GM18507 (cell line): ENCODE measurements around the gene CHP1.
"Not testable (repeated sequence)": the region's sequence is repeated elsewhere in the genome, so short reads cannot be mapped to it uniquely, and the experiment has no call there.

Experiments used
- DNase-seq: peaks from one replicate; pipeline ENCODE4 v3.0.0; 2011; ENCODE audit warnings: low read depth; ENCODE audit not compliant: insufficient read length; ENCODE audit errors: extremely low spot score
- FAIRE-seq: peaks from 2 replicates; lab custom pipeline; 2011; peaks lifted over from hg19 to GRCh38; lab: Jason Lieb, UNC

CHP1 gene

GRCh38 chr15:41230650-41231421 is at the start of gene CHP1, which contains the start of gene EXD1:
Gene CHP1, plus strand, starts transcription at chr15:41231268. Its CDS starts 115 bp downstream, at chr15:41231383.
Gene EXD1, minus strand, starts transcription at chr15:41230757. Its CDS starts 4,182 bp downstream, at chr15:41226575.
- peak; percentile 99 for FAIRE-seq
- peak; percentile 97 for DNase-seq

- DNase-seq (no peak), FAIRE-seq (no peak)
Measured at GRCh38 chr15:41182266-41182665, 48.8 kb upstream of the CHP1 start.

- FAIRE-seq, result no peak
- no peak for DNase-seq
Measured at GRCh38 chr15:41183581-41183980, 47.5 kb upstream of the CHP1 start.

GRCh38 chr15:41194444-41194843 is 36.6 kb upstream of the CHP1 start:
- DNase-seq (no peak), FAIRE-seq (no peak)

- no peak for FAIRE-seq
Measured at GRCh38 chr15:41199470-41199869, 31.6 kb upstream of the CHP1 start.

GRCh38 chr15:41203395-41203794 is 27.7 kb upstream of the CHP1 start:
- DNase-seq (no peak), FAIRE-seq (no peak)

More at GRCh38 chr15:41199470-41199869, 31.6 kb upstream of the CHP1 start:
- no peak for DNase-seq

GRCh38 chr15:41205315-41205714 is 25.8 kb upstream of the CHP1 start:
- no peak for FAIRE-seq
- no peak for DNase-seq

GRCh38 chr15:41207687-41208448 is 23.2 kb upstream of the CHP1 start:
- FAIRE-seq (no peak), DNase-seq (no peak)

GRCh38 chr15:41215708-41216107 is 15.4 kb upstream of the CHP1 start:
- no peak for FAIRE-seq
- DNase-seq, result no peak

- DNase-seq, result no peak
- FAIRE-seq, result no peak
Measured at GRCh38 chr15:41218851-41219250, 12.2 kb upstream of the CHP1 start.

GRCh38 chr15:41219381-41219780 is 11.7 kb upstream of the CHP1 start:
- no peak for FAIRE-seq
- no peak for DNase-seq

- FAIRE-seq (no peak), DNase-seq (no peak)
Measured at GRCh38 chr15:41230345-41230649, 771 bp upstream of the CHP1 start.

- DNase-seq (no peak), FAIRE-seq (no peak)
Measured at GRCh38 chr15:41231422-41232226, 556 bp downstream of the CHP1 start.

- FAIRE-seq, result no peak
Measured at GRCh38 chr15:41233367-41233771, 2.3 kb downstream of the CHP1 start.

GRCh38 chr15:41235228-41235627 is 4.2 kb downstream of the CHP1 start:
- not testable (repeated sequence) for FAIRE-seq

More at GRCh38 chr15:41233367-41233771, 2.3 kb downstream of the CHP1 start:
- no peak for DNase-seq

GRCh38 chr15:41235929-41236328 is 4.9 kb downstream of the CHP1 start:
- DNase-seq (no peak), FAIRE-seq (no peak)

More at GRCh38 chr15:41235228-41235627, 4.2 kb downstream of the CHP1 start:
- DNase-seq, result not testable (repeated sequence)

- no peak for FAIRE-seq
- DNase-seq, result no peak
Measured at GRCh38 chr15:41238100-41238499, 7.0 kb downstream of the CHP1 start.

GRCh38 chr15:41241221-41241964 is 10.3 kb downstream of the CHP1 start:
- FAIRE-seq (no peak), DNase-seq (no peak)

- DNase-seq, FAIRE-seq: not testable (repeated sequence)
Measured at GRCh38 chr15:41250745-41251144, 19.7 kb downstream of the CHP1 start.
